T1000 (cell line): Measurements from ENCODE around the gene ZNF525.
"Not testable (repeated sequence)": the region's sequence is repeated elsewhere in the genome, so short reads cannot be mapped to it uniquely, and the experiment has no call there.

Experiments used
- DNase-seq: peaks from one replicate; lab custom pipeline; 2025; ENCODE audit warnings: mixed read lengths; lab: John Stamatoyannopoulos, UW

Gene ZNF525

DNA sequence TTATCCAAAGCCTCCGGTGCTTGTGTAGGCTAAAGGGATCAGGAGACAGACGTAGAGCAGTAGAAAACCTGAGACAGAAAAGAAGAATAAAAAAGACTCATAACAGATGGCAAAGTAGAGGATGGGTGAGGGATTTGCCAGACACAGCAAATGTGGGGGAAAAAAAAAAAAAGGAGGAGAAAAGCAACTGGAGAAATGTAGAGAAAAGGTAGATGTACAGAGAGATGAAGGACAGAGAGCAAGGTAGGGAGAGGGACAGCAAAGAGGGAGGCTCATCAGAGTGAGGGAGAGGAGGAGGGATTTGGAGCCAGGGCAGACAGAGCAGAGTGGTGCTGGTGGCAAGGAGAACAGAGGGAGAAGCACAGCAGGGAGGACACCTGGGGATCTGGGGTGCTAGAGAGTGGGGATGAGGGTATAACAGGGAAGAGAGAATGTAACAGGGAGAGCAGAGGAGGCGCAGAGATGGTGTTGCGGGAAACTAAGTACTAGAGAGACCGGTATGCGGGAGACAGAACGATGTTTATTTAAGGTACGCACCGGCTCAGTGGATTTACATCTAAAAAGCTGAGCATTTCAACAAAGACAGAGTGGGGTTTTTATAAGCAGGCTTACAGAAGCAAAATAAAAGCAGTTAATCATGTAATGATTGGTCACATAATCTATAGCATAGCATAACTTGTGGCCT is 30.5 kb downstream of the ZNF525 start:
- not testable (repeated sequence) for DNase-seq

DNA sequence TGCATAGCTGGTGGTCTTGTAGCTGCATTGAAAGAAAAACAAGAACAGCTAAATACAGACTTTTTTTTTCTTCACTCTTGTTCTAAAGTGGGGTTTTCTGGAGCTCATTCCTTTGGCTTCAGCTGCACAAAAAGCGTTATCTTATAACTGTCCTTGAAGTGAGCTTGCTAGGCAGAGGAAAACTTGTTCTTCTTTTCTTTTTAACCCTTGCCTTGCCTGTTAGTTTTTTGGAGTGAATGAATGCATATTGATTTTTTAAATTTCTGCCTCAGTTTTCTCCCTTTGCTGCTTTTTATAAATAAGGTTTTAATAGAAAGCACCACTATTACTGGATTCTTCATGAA is 31.0 kb downstream of the ZNF525 start:
- DNase-seq = no peak

DNA sequence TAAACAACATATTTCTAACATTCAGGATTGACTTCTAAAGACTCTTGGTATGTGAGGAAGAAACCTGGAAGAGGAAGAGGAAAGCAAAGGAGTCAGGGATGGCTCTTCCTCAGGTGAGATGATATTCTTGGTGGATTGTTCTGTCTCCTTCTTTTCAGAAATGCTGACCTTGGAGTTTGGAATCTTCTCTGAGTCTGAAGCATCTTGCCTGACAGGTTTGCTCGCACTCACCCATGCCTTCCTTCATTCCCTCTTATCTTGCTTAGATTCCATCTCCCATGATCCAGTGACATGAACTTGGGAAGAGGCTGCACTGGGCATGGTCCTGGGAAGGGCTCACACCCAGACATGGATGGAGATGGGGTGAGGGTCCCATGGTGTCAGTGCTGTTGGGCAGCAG is 32.4 kb downstream of the ZNF525 start:
- DNase-seq = not testable (repeated sequence)

DNA sequence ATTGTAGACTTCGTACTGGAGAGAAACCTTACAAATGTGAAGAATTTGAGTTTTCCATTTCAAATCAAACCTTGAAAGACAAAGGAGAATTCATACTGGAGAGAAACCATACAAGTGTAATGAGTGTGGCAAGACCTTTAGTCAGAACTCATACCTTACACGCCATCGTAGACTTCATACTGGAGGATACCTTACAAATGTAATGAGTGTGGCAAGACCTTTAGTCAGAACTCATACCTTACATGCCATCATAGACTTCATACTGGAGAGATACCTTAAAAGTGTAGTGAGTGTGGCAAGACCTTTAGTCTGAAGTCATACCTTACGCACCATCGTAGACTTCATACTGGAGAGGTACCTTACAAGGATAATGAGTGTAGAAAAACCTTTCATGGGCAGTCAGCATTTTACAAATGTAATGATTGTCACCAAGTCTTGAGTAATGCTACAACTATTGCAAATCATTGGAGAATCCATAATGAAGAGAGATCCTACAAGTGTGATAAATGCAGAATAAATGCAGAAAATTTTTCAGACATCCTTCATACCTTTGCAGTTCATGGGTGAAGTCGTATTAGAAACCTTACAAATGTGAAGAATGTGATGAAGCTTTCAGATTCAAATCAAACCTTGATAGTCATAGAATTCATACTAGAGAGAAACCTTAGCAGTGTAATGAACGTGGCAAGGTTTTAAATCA is 44.1 kb downstream of the ZNF525 start:
- no peak for DNase-seq

DNA sequence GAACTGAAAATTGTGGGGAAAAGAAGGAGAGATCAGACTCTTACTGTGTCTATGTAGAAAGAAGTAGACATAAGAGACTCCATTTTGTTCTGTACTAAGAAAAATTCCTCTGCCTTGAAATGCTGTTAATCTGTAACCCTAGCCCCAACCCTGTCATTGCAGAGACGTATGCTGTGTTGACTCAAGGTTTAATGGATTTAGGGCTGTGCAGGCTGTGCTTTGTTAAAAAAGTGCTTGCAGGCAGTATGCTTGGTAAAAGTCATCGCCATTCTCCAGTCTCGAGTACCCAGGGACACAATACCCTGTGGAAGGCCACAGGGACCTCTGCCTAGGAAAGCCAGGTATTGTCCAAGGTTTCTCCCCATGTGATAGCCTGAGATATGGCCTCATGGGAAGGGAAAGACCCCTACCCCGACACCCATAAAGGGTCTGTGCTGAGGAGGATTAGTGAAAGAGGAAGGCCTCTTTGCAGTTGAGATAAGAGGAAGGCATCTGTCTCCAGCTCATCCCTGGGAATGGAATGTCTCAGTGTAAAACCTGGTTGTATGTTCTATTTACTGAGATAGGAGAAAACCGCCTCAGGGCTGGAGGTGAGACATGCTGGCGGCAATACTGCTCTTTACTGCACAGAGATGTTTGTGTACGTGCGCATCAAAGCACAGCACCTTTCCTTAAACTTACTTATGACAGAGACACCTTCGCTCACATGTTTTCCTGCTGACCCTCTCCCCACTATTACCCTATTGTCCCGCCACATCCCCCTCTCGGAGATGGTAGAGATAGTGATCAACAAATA is 55.2 kb downstream of the ZNF525 start:
- not testable (repeated sequence) for DNase-seq

DNA sequence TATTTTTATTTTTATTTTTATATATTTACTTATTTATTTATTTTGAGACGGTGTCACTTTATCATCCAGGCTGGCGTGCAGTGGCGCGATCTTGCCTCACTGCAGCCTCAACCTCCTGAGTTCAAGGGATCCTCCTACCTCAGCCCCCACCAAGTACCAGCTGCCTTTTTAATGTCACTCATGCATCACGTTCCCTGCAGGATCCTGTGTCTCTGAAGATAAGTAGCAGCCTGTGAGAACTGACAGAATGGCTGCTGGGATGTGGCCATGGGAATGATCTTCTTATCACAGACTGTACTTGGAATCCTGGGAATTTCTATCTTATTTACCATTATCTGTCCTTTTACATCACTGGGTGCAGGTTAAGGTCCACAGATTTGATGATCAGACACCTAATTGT is 57.0 kb downstream of the ZNF525 start:
- no peak for DNase-seq

DNA sequence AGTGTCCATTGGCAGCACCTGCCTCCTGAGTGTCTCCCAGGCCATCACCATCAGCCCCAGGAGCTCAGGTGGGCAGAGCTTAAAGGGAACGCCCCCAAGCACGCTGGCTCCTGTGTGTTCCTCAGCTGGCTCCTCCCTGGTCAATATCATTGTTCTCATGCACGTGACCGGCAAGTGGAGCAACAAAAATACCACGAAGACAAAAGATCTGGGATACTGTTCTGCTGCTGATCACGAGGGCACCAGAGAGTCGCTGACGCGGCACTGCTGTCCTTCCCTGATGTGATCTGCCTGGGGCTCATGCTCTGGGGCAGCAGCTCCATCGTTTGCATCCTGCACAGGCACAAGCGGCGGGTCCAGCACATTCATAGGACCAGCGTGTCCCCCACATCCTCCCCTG is 57.6 kb downstream of the ZNF525 start:
- not testable (repeated sequence) for DNase-seq

DNA sequence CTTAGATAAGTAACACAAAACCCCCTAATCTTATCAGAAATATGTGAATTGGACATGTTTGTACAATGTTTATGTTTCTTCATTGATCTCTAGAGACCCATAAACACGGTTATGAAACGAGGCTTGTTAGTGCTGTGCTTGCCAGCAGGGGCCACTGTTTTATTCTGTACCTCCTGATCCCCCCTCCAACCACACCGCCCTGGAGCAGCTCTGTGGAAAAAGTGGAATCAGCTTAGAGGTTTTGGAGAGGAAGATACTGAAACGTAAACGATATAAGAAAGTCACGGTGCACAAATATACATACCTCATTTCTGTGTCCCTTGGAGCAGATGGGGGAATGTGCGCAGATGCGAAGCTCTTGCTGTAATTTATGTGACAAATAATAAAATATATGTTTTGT is 58.2 kb downstream of the ZNF525 start:
- DNase-seq = not testable (repeated sequence)

DNA sequence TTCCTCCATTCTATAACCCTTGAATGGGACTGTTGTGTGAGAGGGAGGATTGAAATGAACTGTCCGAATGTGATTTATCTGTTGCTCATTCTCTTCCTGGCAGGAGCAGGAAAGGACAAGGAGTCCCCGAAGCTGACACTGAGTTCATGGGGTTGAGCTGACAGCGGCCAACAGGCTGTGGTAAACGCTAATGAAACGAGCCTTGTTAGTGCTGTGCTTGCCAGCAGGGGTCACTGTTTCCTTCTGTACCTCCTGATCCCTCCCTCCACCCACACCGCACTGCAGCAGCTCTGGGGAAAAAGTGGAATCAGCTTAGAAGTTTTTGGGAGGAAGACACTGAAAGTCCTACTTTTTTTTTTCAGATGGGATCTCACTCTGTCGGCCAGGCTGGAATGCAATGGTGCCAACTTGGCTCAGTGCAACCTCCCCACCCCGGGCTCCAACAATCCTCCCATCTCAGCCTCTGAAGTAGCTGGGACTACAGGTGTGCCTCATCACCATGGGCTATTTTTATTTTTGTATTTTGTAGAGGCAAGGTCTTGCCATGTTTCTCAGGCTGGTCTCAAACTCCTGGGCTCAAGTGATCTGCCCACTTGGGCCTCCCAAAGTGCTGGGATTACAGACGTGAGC is 59.6 kb downstream of the ZNF525 start:
- DNase-seq = no peak

DNA sequence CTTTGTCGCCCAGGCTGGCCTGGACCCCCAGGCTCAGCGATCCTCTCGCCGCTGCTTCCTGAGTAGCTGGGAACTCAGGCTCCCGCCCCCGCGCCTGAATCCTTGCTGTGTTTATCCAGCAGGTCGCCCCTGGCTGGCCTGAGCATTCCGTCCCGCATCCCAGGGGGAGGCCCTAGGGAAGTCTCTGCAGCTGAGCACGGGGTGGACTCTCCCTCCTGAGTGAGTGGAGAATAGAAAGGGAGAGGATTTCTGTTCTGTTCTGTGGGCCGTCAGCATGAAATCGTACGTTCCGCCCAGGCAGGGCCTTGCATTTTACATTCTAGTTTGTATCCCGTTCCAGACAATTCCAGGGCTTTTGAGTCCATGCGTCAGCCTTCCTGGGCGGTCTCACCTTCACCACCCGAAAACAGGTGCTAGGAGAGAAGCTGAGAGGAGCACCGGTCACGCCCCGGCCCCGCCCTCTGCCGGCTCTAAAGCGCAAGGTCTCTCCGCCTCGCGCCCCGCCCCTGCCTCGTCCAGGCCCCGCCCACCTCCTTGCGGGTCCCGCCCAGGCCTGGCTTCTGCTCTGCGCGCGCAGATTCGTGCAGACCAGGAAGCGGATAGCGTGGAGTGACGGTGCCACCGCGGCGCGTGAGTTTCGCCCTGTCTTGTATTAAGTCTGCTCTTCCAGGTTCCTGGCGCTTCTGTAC is 66.0 kb downstream of the ZNF525 start, which contains the start of gene ZNF761:
Gene ZNF761 (plus strand): TSS at position 586 of the 689 bp plus-strand sequence. CDS start 15,285 bp downstream, outside the sequence.
- peak; percentile 88 for DNase-seq

DNA sequence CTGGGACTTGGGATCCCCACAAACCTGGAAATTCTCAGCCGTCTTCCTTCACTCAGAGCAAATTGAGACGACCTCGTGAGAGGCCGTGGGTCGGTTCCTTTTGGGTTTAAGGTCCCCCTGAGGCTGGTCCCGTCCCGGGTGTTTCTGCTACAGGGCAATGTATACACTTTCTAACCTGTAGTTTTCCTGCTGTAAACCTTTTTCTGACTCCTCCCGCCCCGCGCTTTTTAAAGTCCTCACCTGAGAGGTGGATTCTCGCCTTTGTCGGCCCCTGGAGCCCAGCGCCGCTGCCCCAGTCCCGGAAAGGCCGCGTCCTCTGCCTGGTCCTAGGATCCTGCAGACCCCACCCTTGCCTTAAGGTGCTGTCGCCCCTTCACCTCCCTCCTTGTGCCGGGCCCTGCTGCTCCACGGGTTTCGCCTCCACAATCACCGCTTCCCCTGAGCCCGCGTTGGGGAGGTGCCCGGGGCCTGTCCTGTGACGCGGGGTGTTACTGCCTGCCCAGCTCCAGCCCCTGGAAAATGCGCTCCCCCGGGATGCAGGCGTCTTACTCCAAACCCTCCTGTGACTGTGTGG is 66.7 kb downstream of the ZNF525 start:
- peak; percentile 2 for DNase-seq
